Measurements from ENCODE around the gene ROR2. TPM values are rescaled to one million over a fixed set of nuclear protein-coding genes. Genes with fewer than 3 reads are reported as not detected.

Gene ROR2
- polyA plus RNA-seq, 1 experiment, result 9.7 TPM

DNA sequence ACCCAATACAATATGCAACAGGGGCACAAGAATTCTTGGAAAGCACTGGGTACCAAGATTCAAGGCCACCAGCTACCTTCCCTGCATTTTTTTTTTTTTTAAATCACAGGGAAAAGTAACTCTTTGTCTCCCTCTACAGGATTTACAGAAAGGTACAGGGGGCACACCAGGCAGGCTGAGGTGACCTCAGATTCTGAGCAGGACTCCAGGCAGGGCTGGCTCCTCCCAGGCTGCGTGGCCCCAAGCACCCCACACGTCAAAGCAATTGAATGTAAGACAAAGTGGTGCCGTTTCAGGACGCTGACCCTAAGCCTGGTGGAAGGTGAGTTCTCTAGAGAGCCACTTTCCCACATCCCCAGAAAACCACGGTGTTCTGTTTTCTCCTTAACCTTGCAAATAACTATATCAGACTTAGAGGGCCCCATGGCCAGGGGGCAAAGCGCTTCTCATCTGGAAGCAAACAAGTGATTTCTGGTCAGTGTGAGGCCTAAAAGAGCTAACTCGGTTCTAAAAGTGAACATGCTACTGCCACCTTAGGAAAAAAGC is 222.6 kb downstream of the ROR2 start:
- POLR2A ChIA-PET, result interaction anchor here (0.6 kb wide), 3 partner anchors 293 to 319 kb away, joined by 3 to 6 read pairs (median 3); no protein-coding TSS in a partner anchor
- DNase-seq (ENCODE audit: low read depth, low spot score), result peak; percentile 26
- Histone ChIP-seq H3K4me3 (ENCODE audit: low read depth, low read length) (no peak overlapping the region), H3K27ac (ENCODE audit: low read depth, low read length) (no peak overlapping the region), H3K9me3 (ENCODE audit: control insufficient read depth, insufficient read depth, low read length) (no peaks in the 10 kb centered on the region; the same call in 1 of the 2 replicates), H3K27me3 (ENCODE audit: control insufficient read depth, insufficient read depth, low read length) (no peaks in the 10 kb centered on the region)
- TF ChIP-seq, protein P1, sequence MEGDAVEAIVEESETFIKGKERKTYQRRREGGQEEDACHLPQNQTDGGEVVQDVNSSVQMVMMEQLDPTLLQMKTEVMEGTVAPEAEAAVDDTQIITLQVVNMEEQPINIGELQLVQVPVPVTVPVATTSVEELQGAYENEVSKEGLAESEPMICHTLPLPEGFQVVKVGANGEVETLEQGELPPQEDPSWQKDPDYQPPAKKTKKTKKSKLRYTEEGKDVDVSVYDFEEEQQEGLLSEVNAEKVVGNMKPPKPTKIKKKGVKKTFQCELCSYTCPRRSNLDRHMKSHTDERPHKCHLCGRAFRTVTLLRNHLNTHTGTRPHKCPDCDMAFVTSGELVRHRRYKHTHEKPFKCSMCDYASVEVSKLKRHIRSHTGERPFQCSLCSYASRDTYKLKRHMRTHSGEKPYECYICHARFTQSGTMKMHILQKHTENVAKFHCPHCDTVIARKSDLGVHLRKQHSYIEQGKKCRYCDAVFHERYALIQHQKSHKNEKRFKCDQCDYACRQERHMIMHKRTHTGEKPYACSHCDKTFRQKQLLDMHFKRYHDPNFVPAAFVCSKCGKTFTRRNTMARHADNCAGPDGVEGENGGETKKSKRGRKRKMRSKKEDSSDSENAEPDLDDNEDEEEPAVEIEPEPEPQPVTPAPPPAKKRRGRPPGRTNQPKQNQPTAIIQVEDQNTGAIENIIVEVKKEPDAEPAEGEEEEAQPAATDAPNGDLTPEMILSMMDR (IDR thresholded peaks at IDR 0.05; ENCODE audit: low read depth, low read length), result peak; percentile 73
- CTCF ChIA-PET, result interaction anchor here (0.6 to 1.7 kb wide), 46 partner anchors 9 to 815 kb away, joined by 3 to 20 read pairs (median 4); no protein-coding TSS in a partner anchor

- DNase-seq (ENCODE audit: low read depth, low spot score), result no peak
- Histone ChIP-seq H3K27ac (ENCODE audit: low read depth, low read length) (no peak overlapping the region), H3K9me3 (ENCODE audit: control insufficient read depth, insufficient read depth, low read length) (no peaks in the 10 kb centered on the region; the same call in 1 of the 2 replicates), H3K27me3 (ENCODE audit: control insufficient read depth, insufficient read depth, low read length) (no peaks in the 10 kb centered on the region), H3K4me3 (ENCODE audit: low read depth, low read length) (no peak overlapping the region)
- CTCF ChIA-PET, result interaction anchor here (0.6 to 1.7 kb wide), 41 partner anchors 8 to 815 kb away, joined by 3 to 20 read pairs (median 4); no protein-coding TSS in a partner anchor
- POLR2A ChIA-PET, result interaction anchor here (0.6 kb wide), 3 partner anchors 292 to 318 kb away, joined by 3 to 6 read pairs (median 3); no protein-coding TSS in a partner anchor
- TF ChIP-seq, protein P1 (IDR thresholded peaks at IDR 0.05; ENCODE audit: low read depth, low read length), result no peak
Measured at GRCh38 chr9:91726406-91727100, 223.5 kb downstream of the ROR2 start.

GRCh38 chr9:91725651-91726050 is 224.4 kb downstream of the ROR2 start:
- Histone ChIP-seq H3K27ac (ENCODE audit: low read depth, low read length) (no peak overlapping the region), H3K27me3 (ENCODE audit: control insufficient read depth, insufficient read depth, low read length) (no peaks in the 10 kb centered on the region), H3K9me3 (ENCODE audit: control insufficient read depth, insufficient read depth, low read length) (no peaks in the 10 kb centered on the region; the same call in 1 of the 2 replicates), H3K4me3 (ENCODE audit: low read depth, low read length) (no peak overlapping the region)
- ChIA-PET POLR2A (no interaction called here), CTCF (interaction anchor here (4.0 kb wide), 1 partner anchor 810 kb away, joined by 15 read pairs; no protein-coding TSS in a partner anchor)
- no peak for DNase-seq (ENCODE audit: low read depth, low spot score)
- TF ChIP-seq, protein P1 (IDR thresholded peaks at IDR 0.05; ENCODE audit: low read depth, low read length), result no peak

GRCh38 chr9:91724609-91725505 is 225.2 kb downstream of the ROR2 start:
- CTCF ChIA-PET, result interaction anchor here (0.7 to 4.0 kb wide), 5 partner anchors 10 to 810 kb away, joined by 3 to 15 read pairs (median 5); no protein-coding TSS in a partner anchor

More at GRCh38 chr9:91724609-91725505, 225.2 kb downstream of the ROR2 start:
- POLR2A ChIA-PET, result no interaction called here
- Histone ChIP-seq H3K27me3 (ENCODE audit: control insufficient read depth, insufficient read depth, low read length) (no peaks in the 10 kb centered on the region), H3K4me3 (ENCODE audit: low read depth, low read length) (no peak overlapping the region), H3K9me3 (ENCODE audit: control insufficient read depth, insufficient read depth, low read length) (no peaks in the 10 kb centered on the region; the same call in 1 of the 2 replicates), H3K27ac (ENCODE audit: low read depth, low read length) (no peak overlapping the region)
- no peak for DNase-seq (ENCODE audit: low read depth, low spot score)
- TF ChIP-seq, protein P1 (IDR thresholded peaks at IDR 0.05; ENCODE audit: low read depth, low read length), result no peak

Measured in AG04450 (cell line).